ENCODE measurements around the gene SMYD3.

GRCh38 chr1:246532519-246532918 lies 25.4 kb upstream of the SMYD3 start:
- no peak for TF ChIP-seq CTCF (conservative IDR thresholded peaks at IDR 0.05)
- TF ChIP-seq EZH2 (IDR thresholded peaks at IDR 0.05; ENCODE audit: low read depth), result no peak
